HG03460 (cell line): Measurements from ENCODE around the gene TREX2.
A peak's percentile ranks its signal among the peaks of the same experiment; 100 is the strongest.

Experiments
- ATAC-seq: cut with Tn5 transposase; IDR thresholded peaks from one replicate; pipeline ENCODE4 v1.9.1; 2021; ENCODE audit not compliant: unreplicated experiment

Gene TREX2

DNA sequence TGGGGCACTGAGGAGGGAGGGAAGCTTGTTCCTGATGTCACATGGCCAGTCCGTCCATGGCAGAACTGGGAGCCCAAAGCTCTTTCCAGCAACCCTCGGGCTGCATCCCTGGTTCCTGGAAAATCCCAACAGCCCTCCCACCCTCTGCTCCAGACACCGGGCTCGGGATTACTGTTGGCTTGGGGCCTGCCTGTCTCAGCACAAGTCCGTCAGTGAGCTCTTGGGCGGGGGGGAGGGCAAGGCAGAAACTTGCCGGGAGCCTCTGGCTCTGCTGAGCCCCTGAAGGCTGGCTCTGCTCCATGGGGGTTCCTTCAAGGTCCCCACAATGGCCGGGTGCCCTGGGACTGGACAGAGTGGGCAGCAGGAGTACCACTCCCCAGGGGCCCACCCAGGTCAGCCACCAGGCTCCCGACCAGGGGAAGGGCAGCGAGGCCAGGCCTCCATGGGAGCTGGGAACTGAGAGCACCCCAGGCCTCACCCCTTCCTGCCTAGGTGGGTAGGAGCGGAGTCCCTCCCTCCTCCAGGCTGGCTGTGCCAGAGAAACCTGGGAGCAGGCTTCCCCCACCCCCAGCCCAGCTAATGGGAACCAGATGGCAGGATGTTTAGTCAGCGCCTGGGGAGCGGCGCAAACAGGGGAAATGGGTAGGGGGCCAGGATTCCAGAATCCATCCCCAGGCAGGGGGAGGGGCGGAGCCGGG, 31.0 kb upstream of the TREX2 start:
- no peak for ATAC-seq

DNA sequence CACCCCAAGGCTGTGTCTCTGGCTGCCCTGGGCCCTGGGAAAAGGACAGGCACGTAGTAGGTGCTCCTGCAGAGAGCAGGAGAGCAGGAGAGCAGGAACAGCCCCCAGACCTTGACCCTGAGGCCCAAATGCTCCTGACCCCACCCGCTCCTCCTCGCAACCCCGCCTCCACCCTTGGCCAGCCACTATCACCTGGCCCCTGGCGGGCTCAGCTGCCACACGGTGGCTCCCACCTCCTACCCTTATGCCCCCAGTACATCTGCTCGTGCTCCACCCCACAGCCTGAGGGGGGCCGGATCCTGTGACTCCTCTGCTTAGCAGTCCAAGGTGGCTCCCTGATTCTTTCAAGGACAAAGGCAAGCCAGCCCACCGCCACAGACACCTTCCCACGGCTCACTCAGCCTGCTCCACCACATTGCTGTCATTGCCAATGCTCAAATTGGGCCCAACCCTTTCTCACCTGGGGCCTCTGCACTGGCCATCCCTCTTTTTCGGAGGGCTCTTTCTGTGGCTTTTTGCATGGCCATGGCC, 30.0 kb upstream of the TREX2 start:
- ATAC-seq: no peak

DNA sequence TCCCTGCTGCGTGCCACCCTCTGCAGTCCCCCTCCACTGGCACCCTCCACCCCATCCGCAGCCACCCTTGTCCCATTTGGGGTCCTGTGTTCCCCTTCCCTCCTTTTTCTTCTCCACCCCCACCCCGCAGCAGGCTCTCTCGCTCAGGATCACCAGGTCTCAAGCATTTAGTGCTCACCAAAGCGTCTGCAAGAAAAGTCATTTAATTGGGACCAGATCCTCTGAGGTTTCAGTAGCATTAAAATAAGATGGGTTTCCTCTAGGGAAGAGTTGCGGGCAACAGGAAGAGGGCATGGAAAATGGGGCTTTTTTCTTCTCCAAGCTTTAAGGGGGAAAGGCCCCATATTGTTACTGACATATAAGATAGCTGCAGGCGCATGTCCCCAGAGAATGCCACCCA, 29.4 kb upstream of the TREX2 start:
- no peak for ATAC-seq

DNA sequence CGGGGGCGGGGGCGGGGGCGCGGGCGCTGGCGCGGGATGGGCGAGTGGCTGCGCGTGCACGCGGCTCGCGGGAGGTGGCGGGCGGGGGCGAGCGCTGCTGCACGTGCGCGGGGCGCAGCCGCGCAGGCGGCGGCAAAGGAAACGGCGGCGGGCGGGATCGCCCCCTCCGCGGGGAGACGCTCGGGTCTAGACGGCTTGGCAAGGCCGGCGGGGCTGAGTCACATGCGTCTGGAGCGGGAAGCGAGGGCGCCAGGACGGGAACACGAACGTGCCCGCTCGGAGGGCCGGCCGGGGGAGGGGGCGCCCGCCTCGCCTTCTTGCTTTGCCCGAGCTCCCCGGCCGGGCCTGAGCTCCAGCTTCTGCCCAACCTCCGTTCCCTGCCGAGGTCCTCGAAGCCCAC, 28.9 kb upstream of the TREX2 start:
- no peak for ATAC-seq

DNA sequence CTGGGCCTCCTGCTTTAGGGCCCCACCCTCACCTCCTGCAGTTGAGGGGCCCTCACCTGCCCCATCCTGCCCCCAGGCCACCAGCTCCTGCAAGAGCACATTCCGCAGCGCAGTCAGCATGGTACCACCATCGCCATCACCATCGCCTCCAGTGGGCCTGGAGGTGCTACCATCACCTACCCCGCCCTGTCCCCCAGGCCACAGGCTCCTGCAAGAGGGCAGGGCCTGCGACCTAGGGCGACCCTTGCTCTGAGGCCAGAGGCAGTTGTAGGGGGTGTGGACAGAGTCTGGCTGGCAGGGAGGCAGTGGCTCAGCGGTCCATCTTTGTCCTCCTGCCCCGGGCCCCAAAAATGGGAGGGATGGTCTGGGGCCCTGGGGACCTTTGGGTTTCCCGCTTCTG, 28.4 kb upstream of the TREX2 start:
- ATAC-seq: no peak

DNA sequence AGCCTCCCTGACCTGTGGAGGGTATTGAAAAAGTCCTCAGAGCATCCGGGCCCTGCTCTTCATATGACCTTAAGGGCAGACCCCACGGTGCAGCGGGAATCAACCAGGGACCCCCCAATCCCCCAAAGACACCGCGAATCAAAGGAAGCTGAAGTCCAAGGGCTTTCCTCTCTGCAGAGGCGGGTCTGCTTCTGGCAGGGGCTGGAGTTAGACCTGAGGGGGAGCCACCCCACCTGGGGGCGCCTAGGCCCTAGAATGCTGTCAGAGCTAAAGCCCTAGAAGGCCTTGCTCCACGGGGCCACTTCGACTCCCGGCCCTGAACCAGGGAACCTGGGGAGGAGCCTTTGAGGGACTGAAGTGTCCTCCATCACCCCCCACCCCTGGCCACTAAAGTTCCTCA, 27.3 kb upstream of the TREX2 start:
- no peak for ATAC-seq

DNA sequence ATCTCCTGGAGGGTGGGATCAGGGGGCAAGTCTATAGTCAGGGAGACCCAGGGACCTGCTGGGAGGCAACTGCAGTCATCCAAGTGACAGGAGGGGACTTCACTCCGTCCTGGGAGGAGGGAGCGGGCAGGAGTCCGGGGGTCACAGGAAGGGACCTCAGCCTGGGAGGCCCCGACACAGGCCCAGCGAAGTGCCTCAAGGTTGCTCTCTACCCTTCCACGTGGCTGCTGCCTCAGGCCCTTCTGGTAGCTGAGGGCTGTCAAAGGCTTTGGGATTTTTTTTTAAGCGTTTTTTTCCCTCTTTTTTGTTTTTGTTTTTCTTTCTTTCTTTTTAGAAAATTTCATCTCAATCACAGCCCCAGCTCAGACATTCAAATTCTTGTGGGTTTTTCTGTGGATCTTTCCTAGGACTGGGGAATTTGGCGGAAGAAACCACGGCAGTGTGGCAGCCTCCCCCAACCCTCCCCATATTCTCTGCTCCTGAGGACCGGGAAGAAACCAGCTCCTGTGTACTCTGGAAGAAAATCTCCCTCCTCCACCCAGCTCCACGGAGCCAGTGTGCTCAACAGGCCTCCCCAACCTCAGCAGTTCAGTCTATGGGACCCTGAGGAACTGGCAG, 25.9 kb upstream of the TREX2 start:
- no peak for ATAC-seq

DNA sequence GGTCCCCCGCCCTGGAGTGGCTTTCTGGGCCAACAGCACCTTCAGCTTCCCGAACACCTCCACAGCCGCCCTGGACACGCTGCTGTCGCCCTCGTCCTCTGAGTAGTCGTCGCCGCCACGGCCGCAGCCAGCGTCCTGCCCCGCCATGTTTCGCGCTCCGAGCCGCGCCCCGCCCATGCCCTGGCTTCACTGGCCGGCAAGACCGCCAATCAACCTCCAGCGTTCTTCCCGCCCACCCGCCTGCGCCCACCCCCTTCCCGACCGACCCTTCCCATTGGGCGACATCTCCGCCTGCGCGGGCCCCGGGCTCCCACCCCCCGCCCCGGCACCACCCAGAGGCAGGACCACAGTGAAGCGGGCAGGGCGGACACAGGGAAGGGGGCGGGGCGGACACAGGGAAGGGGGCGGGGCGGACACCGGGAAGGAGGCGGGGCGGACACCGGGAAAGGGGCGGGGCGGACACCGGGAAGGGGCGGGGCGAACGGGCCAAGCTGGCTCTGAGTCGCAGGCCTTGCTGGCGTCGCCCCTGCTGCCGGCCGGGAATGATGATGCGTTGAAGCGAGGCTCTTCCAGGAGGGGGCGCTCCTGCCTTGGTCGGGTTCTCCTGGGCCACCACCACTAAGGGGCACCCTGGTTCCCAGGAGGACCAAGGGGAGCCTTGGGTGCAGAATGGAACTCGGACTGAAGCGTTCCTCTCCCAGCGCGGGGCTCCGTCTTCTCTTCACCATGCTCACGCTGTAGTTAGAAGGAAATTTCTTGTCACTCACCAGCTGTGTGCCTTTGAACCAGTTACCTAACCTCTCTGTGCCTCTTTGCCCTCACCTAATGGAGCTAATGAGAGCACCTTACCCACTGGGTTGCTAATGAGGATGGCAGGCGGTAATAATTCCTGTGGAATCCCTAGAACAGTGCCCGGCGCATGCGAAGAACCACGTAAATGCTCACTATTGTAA, 24.8 kb upstream of the TREX2 start, which contains the start of gene HAUS7:
Gene HAUS7, minus strand, starts transcription at position 166 of the 953 bp plus-strand sequence. Its CDS starts 19 bp downstream, at position 147.
- ATAC-seq: peak; percentile 83

DNA sequence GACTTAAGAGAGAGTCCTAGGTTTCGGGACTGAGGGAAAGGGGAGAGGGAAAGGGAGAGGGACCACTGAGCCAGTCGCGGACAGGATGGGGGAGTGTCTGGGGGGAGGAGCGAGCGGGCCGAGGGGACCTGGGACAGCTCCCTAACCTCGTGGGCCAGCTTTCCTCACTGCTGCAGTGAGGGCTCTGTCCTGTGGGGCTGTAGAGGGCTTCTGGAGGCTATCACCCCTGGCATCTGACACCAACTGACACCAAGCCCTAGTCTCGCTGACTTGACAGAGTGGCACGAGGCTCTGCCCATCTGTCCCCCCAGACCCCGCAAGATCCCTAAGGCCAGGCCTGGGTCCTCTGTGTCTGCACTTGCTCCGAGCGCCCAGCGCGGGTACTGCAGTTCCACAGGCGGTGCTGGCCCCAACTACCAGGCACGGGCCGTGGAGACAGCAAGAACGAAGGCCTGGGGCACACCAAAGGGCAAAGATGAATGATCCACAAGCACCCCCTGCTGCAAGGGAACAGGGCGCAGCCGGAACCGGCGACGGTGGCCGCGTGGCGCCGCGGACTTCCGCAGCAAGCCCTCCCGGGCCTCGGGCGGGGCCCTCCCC, 24.1 kb upstream of the TREX2 start:
- ATAC-seq: peak; percentile 44

DNA sequence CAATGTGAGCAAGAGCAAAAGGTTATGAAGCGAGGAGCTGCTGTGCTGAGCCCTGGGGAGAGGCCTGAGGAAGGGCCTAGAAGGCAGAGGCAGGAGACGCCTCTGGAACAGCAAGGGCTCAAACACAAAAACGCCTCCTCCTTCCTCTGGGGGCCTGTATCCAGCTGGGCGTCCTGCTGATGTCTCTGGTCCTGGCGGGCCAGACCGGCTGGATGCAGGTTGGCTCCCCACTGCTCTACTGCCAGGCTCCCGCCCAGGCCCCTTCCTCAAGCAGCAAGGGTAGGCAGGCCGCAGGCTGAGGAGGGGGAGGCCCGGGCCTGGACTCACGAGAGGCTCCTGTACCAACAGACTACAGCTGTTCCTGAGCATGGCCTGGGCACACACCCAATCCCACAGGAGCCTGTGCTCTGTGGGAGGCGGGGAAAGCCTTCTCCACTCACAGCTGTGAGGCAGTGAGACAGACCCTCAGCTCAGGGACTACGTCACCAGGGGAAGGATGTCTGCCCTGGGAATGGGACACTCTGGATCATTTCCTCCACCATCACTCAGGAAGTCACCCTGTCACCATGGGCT, 22.2 kb upstream of the TREX2 start:
- no peak for ATAC-seq

DNA sequence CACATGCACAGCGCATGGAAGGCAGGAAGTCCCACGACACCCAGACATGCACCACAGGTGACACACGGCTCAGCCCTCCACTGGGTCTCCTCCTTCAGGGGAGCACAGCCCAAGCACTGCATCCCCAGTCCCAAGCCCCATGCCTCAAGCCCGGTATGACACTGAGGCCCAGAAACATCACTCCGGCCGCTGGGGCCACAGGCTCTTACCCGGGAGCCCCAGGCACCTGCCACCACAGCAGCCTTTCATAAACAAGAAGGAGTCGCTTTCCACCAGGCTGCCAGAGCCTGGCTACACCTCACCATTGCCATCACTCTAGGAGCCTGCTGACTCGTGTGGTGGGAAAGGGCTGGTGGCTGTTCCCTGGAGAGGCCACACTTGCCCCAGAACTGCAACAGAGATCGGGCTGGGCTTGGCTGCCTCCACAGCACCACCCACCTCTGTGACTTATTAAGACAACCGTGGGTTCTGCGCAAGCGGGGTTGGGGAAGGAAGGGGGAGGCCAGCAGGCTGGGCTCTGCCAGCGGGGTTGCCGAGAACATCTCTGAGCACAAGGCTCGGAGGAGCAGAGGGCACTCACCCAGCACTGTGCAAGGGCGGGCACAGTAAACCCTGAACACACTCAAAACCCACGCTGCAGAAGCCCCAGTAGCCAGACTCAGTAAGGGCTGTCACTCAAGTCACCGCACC, 20.0 kb upstream of the TREX2 start:
- no peak for ATAC-seq

DNA sequence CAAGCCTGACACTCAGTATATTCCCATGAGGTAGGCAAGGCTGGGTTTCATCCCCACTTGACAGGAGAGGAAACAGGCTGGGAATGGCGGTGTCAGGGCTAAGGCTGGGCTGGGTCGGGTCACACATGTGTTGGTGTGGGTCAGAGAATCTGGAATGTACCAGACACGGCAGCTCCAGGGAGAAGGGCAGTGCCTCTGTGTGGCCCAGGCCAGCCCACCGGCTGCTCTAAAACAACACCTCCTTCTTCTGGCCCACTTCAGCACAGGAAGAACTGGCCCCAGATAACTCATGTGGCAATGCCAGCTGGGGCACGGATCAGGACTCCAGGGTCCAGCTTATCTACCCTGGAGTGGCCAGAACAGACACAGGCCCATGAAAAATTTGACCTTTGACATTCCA, 18.3 kb upstream of the TREX2 start:
- ATAC-seq: no peak

DNA sequence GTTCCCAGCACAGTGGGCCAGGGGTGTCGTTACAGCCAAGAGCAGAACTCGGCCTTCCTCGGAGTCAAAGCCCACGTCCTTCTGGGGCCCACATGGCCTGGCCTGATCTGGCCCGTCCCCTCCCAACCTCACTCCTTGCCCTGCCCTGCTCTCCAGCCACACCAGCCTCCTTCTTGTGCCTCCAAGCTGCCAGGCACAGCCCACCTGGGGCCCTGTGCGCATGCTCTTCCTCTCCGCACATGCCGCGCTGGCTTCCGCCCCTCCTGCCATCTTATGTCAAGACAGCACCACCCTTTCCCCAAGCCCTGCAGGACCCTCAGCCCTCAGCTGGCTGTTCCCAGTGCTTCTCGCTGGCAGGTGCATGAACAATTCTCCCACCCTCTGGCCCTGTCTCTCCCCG, 17.7 kb upstream of the TREX2 start:
- no peak for ATAC-seq

DNA sequence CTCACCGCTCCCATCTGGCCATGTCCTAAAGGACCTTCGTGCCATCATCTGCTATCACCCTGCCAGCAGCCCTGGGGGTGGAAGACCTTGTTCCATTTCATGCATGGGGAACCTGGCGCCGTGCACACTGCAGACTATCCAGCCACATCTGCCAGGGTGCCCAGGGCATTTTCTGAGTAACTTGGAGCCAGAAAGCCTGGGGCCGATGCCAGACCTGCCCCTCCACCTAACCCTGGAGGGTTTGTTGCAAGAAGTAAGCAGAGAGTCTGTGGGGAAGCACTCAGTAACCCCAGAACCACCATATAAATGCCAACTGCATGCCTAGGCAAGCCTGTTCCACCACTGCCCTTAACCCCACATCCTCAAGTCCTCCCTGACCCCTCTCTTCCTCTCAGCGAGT, 17.2 kb upstream of the TREX2 start:
- ATAC-seq: no peak

DNA sequence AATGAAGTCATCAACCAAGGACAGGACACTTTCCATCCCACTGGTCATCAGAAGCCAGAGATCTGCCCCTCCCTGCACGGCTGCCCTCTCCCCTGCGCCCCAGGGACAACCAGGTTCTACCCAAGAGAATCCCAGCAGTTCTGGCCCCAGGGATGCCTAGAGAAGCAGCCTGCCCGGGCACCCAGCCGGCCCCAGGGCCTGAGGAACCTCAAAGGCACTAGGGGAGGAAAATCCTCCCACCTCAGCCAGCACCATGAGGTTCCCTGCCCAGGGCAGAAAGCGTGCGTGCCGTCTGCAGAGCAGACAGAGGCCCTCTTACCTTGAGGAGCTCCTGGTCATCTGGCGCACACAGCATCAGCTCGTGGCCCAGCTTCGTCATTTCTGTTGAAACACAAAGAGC, 16.4 kb upstream of the TREX2 start:
- no peak for ATAC-seq

DNA sequence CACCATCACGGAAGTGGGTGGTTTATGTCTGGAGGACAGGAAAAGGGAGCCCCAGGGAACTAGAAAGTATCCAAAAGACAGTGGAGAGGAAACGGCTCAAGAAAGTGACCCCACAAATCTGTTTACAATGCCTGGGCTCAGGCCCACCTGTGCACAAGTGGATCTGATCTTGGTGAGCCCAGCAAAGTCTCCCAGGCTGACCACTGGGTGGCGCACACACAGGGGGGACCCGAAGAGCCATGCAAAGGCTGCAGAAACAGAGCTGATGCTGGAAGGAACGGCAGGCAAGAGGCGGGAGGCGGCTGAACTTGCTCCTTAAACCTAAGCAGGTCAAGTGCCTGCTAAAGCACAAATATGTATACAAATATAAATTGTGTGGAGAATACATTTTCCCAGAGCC, 15.0 kb upstream of the TREX2 start:
- no peak for ATAC-seq

DNA sequence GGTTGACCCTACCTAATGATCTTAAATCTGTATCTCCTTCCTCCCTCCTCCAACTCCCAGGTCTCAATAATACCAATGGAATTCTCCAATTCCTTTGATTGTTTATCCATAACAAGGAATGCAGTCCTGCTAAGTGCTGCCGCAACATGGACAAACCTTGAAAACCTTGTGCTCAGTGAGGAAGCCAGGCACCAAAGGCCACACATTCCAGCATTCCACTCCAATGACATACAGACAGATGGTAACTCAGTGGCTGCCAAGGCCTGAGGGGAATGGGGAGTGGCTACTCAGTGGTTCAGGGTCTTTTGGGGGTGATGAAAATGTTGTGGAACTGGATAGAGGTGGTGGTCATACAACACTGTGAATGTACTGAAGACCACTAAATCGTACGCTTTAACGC, 14.1 kb upstream of the TREX2 start:
- no peak for ATAC-seq

DNA sequence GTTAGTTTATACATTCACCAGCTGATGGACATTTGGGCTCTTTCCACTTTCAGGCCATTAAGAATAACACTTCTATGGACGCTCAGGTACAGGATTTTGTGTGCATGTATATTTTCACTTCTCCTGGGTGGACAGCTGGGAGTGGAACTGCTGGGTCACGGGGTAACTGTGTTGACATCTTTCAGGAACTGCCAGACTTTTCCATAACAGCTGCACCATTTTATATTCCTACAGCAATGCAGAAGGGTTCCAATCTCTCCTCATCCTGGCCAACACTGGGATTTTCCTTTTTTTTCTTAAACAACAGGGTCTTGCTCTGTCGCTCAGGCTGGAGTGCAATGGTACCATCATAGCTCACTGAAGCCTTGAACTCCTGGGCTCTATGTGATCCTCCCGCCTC, 12.6 kb upstream of the TREX2 start:
- no peak for ATAC-seq

DNA sequence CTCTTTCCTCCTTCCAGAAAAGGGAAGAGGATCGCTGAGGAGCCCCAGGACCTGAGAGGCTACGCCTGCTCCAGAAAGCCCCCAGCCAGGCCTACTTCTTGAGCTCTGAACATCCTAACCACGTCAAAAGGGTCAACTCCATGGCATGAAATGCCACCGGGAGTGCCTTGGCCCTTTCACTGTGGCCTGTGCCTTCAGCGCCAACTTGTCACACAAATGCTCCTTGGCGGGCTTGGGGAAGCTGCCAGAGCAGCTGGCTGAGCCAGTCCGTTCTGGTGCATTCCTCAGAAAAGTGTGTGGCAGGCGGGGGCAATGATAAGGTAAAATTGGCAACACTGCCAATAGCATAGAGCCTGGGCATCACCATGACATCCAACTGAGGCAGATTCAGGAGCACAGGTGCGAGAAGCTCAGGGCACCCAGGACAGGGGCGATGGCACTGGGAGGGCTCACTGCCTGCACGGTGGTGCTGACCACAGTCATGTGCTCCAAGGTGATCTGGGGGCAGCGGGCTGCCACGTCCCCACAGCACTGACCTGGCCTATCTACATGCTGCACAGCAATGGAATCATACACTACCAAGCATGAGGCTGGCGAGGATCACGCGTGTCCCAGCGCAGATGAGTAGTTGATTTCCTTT, 12.1 kb upstream of the TREX2 start:
- no peak for ATAC-seq
